A549 (cell line): ENCODE results near the gene SURF2.

Experiments
- HDAC2 ChIP-seq: fragments of 200-600 bp; sonication (generic); IDR thresholded peaks from 2 replicates; pipeline ENCODE4 v1.6.1; 2016
- KDM5A ChIP-seq: fragments of 200-600 bp; sonication (generic); IDR thresholded peaks from 2 replicates; pipeline ENCODE4 v1.6.1; 2016; ENCODE audit warnings: antibody characterized with exemption, mild to moderate bottlenecking
- NFE2L2 ChIP-seq: fragments of 150-350 bp; conservative IDR thresholded peaks from 2 replicates; pipeline ENCODE4 v1.6.1; 2014; ENCODE audit warnings: low read length
- TF ChIP-seq, protein P1 (sequence below): fragments of >200 bp; sonication (Bioruptor Twin); formaldehyde crosslinking; IDR thresholded peaks from 3 replicates; pipeline ENCODE4 v1.5.1; 2016
- TF ChIP-seq, protein P2 (sequence below): IDR thresholded peaks from 2 replicates; pipeline ENCODE4 v1.6.1; 2012
- TF ChIP-seq, protein P3 (sequence below): fragments of >200 bp; sonication (Bioruptor Twin); formaldehyde crosslinking; IDR thresholded peaks from 2 replicates; pipeline ENCODE4 v1.6.1; 2016

DNA sequence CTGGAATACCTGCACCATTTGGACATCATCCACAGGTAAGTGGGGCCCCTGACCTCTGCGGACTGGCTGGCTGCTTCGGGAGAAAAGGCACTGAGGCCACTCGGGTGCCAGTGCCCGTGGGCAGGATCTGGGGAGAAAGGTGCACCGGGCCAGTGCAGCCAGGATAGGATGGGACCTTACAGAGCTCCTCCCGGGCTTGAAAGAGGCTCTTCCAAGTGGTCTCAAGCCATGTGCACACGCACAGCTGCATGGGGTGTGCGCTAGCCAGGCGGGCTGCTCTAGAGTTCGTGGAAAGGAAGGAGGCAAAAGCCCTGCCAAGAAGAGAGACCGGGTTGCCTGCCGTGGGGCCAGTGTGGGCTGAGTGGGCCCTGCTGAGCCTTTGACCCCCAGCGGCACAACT is 33.2 kb downstream of the SURF2 start:
- no peak for TF ChIP-seq NFE2L2
- no peak for TF ChIP-seq HDAC2
- TF ChIP-seq KDM5A, result no peak
- TF ChIP-seq, protein P1, sequence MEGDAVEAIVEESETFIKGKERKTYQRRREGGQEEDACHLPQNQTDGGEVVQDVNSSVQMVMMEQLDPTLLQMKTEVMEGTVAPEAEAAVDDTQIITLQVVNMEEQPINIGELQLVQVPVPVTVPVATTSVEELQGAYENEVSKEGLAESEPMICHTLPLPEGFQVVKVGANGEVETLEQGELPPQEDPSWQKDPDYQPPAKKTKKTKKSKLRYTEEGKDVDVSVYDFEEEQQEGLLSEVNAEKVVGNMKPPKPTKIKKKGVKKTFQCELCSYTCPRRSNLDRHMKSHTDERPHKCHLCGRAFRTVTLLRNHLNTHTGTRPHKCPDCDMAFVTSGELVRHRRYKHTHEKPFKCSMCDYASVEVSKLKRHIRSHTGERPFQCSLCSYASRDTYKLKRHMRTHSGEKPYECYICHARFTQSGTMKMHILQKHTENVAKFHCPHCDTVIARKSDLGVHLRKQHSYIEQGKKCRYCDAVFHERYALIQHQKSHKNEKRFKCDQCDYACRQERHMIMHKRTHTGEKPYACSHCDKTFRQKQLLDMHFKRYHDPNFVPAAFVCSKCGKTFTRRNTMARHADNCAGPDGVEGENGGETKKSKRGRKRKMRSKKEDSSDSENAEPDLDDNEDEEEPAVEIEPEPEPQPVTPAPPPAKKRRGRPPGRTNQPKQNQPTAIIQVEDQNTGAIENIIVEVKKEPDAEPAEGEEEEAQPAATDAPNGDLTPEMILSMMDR, result no peak
- TF ChIP-seq, protein P2, sequence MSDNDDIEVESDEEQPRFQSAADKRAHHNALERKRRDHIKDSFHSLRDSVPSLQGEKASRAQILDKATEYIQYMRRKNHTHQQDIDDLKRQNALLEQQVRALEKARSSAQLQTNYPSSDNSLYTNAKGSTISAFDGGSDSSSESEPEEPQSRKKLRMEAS, result no peak
- TF ChIP-seq, protein P3, sequence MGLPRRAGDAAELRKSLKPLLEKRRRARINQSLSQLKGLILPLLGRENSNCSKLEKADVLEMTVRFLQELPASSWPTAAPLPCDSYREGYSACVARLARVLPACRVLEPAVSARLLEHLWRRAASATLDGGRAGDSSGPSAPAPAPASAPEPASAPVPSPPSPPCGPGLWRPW, result no peak
